Stomach (tissue), 4 donors: ENCODE measurements around the gene VPS13D.
A peak's percentile ranks its signal among the peaks of the same experiment; 100 is the strongest.

Experiments used
- EP300 ChIP-seq: sonication (generic); formaldehyde crosslinking; IDR thresholded peaks from one replicate; pipeline ENCODE4 v1.6.1; 2017; ENCODE audit warnings: antibody characterized with exemption
- POLR2AphosphoS5 ChIP-seq, 3 donors: sonication (generic); formaldehyde crosslinking; IDR thresholded peaks; one replicate each; pipeline ENCODE4 v1.6.1; 2016; ENCODE audit warnings: antibody characterized with exemption in 3 of 3
- TF ChIP-seq, protein P1 (sequence below), 7 experiments: fragments of 450-650 bp in 4 of 7; fragments of 200-600 bp in 3 of 7; sonication (generic) in 3 of 7; IDR thresholded peaks; one replicate each; pipeline ENCODE4 v1.5.1; 2016 to 2019; ENCODE audit warnings: antibody characterized with exemption in 7 of 7, control low read depth in 2 of 7, mild to moderate bottlenecking in 1 of 7

DNA sequence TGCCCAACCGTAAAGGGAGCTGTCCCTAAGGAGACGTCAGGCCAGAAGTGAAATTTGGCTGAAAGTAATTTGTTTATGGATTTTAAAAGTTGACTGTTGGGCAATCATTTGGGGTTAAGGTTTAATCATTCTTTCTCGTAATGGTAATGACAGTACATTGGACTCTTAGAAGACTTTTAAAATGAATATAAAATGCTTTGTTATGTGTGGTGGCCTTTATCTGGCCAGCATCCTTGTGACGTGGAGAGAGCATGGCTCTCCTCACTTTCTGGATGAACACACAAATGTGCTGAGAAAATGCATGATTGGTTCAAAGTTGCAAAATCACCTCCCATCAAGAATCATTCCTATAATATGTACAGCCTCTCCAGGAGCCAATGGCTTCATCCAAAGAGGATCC, 227.9 kb downstream of the VPS13D start:
- TF ChIP-seq EP300 (peak; percentile 7), POLR2AphosphoS5 (IDR thresholded peaks at IDR 0.05) (peak; percentile 9 to 67 (median 50))
- TF ChIP-seq, protein P1, sequence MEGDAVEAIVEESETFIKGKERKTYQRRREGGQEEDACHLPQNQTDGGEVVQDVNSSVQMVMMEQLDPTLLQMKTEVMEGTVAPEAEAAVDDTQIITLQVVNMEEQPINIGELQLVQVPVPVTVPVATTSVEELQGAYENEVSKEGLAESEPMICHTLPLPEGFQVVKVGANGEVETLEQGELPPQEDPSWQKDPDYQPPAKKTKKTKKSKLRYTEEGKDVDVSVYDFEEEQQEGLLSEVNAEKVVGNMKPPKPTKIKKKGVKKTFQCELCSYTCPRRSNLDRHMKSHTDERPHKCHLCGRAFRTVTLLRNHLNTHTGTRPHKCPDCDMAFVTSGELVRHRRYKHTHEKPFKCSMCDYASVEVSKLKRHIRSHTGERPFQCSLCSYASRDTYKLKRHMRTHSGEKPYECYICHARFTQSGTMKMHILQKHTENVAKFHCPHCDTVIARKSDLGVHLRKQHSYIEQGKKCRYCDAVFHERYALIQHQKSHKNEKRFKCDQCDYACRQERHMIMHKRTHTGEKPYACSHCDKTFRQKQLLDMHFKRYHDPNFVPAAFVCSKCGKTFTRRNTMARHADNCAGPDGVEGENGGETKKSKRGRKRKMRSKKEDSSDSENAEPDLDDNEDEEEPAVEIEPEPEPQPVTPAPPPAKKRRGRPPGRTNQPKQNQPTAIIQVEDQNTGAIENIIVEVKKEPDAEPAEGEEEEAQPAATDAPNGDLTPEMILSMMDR (IDR thresholded peaks at IDR 0.05), result no peak
